Activated CD8-positive, alpha-beta memory T cell treated with anti-CD3 and anti-CD28 coated beads, Interleukin-2, amount 10 ng/mL, durations not matched to agents 7 days and 5 days (primary cell): Measurements from ENCODE around the gene INS. TPM values are rescaled to one million over a fixed set of nuclear protein-coding genes. Genes with fewer than 3 reads are reported as not detected.

Experiments used
- ATAC-seq: fragments of 150-1000 bp; cut with Tn5 transposase; one replicate; pipeline ENCODE4 v1.10.0; 2021; ENCODE audit warnings: moderate library complexity
- CTCF ChIA-PET: fragments of 350-600 bp; sonication (Branson Sonifier 250); formaldehyde crosslinking; loops from one replicate; lab custom pipeline; 2021; ENCODE audit warnings: antibody characterized with exemption; lab: Charles Lee
- DNase-seq: peaks from one replicate; pipeline ENCODE4 v3.0.0-alpha.2; 2020
- H3K27ac Mint-ChIP-seq: one replicate; pipeline ENCODE4 v1.8.0; 2021; ENCODE audit warnings: mild to moderate bottlenecking, mixed read lengths
- H3K27me3 Mint-ChIP-seq: one replicate; pipeline ENCODE4 v1.8.0; 2021; ENCODE audit warnings: mixed read lengths
- H3K36me3 Mint-ChIP-seq: one replicate; pipeline ENCODE4 v1.8.0; 2021; ENCODE audit warnings: mild to moderate bottlenecking, mixed read lengths
- H3K4me1 Mint-ChIP-seq: one replicate; pipeline ENCODE4 v1.8.0; 2021; ENCODE audit warnings: mixed read lengths
- H3K4me3 Mint-ChIP-seq: one replicate; pipeline ENCODE4 v1.8.0; 2021; ENCODE audit warnings: mild to moderate bottlenecking, moderate library complexity, mixed read lengths
- H3K9me3 Mint-ChIP-seq: one replicate; pipeline ENCODE4 v1.8.0; 2022; ENCODE audit warnings: low read depth, mixed read lengths
- total RNA-seq, 2 experiments: library from RNA; stranded (reverse); gene quantifications; one replicate each; pipeline ENCODE4 v1.2.3, GENCODE V29; 2021

The INS gene
- total RNA-seq, 2 experiments from 2014 or later, result not detected

- H3K27me3 Mint-ChIP-seq, result no peaks in the 10 kb centered on the region
- CTCF ChIA-PET, result interaction anchor here (1.2 to 1.9 kb wide), 4 partner anchors 8 to 507 kb away, joined by 3 to 5 read pairs (median 4); no protein-coding TSS in a partner anchor
- H3K4me3 Mint-ChIP-seq, result no peak overlapping the region
- no peaks in the 10 kb centered on the region for H3K4me1 Mint-ChIP-seq
- H3K9me3 Mint-ChIP-seq, result no peaks in the 10 kb centered on the region
- H3K36me3 Mint-ChIP-seq, result no peaks in the 10 kb centered on the region
- no peak overlapping the region for H3K27ac Mint-ChIP-seq
- ATAC-seq, result no peak
- no peak for DNase-seq
Measured at GRCh38 chr11:2159536-2160413, 1.2 kb downstream of the INS start.

GRCh38 chr11:2158966-2159365 is 2.0 kb downstream of the INS start:
- Mint-ChIP-seq H3K27me3 (no peaks in the 10 kb centered on the region), H3K27ac (no peak overlapping the region), H3K4me3 (no peak overlapping the region), H3K36me3 (no peaks in the 10 kb centered on the region), H3K4me1 (no peaks in the 10 kb centered on the region), H3K9me3 (no peaks in the 10 kb centered on the region)
- CTCF ChIA-PET, result interaction anchor here (0.8 to 3.3 kb wide), 2 partner anchors 123 to 465 kb away, joined by 3 to 15 read pairs; no protein-coding TSS in a partner anchor
- DNase-seq (no peak), ATAC-seq (no peak)

GRCh38 chr11:2158296-2158737 is 2.7 kb downstream of the INS start:
- no peak for DNase-seq
- Mint-ChIP-seq H3K4me3 (no peak overlapping the region), H3K4me1 (no peaks in the 10 kb centered on the region), H3K9me3 (no peaks in the 10 kb centered on the region), H3K27ac (no peak overlapping the region), H3K27me3 (no peaks in the 10 kb centered on the region), H3K36me3 (no peaks in the 10 kb centered on the region)
- ATAC-seq, result no peak
- CTCF ChIA-PET, result interaction anchor here (0.8 to 3.3 kb wide), 3 partner anchors 120 to 464 kb away, joined by 3 to 15 read pairs (median 15); no protein-coding TSS in a partner anchor

GRCh38 chr11:2157294-2158040 is 3.5 kb downstream of the INS start:
- Mint-ChIP-seq H3K9me3 (no peaks in the 10 kb centered on the region), H3K4me1 (no peaks in the 10 kb centered on the region), H3K27me3 (no peaks in the 10 kb centered on the region), H3K36me3 (no peaks in the 10 kb centered on the region), H3K27ac (no peak overlapping the region), H3K4me3 (no peak overlapping the region)
- ATAC-seq, result no peak
- CTCF ChIA-PET, result interaction anchor here (0.7 to 3.3 kb wide), 6 partner anchors 36 to 464 kb away, joined by 3 to 15 read pairs (median 5); no protein-coding TSS in a partner anchor
- no peak for DNase-seq

GRCh38 chr11:2156416-2157182 is 4.4 kb downstream of the INS start:
- peaks cover 3% of the 10 kb centered on the region for H3K4me1 Mint-ChIP-seq
- H3K36me3 Mint-ChIP-seq, result no peaks in the 10 kb centered on the region
- ATAC-seq (peak; percentile 40), DNase-seq (peak; percentile 72)
- H3K27ac Mint-ChIP-seq, result no peak overlapping the region
- no peaks in the 10 kb centered on the region for H3K9me3 Mint-ChIP-seq
- CTCF ChIA-PET, result interaction anchor here (0.6 to 3.3 kb wide), 16 partner anchors 39 to 504 kb away, joined by 3 to 15 read pairs (median 4); no protein-coding TSS in a partner anchor
- no peaks in the 10 kb centered on the region for H3K27me3 Mint-ChIP-seq
- H3K4me3 Mint-ChIP-seq, result no peak overlapping the region

- no peak overlapping the region for H3K27ac Mint-ChIP-seq
- H3K27me3 Mint-ChIP-seq, result peaks cover 7% of the 10 kb centered on the region
- no peak for ATAC-seq
- CTCF ChIA-PET, result interaction anchor here (1.2 to 3.3 kb wide), 10 partner anchors 117 to 503 kb away, joined by 3 to 15 read pairs (median 4); no protein-coding TSS in a partner anchor
- no peaks in the 10 kb centered on the region for H3K36me3 Mint-ChIP-seq
- DNase-seq, result no peak
- H3K9me3 Mint-ChIP-seq, result no peaks in the 10 kb centered on the region
- no peak overlapping the region for H3K4me3 Mint-ChIP-seq
- peaks cover 3% of the 10 kb centered on the region for H3K4me1 Mint-ChIP-seq
Measured at GRCh38 chr11:2155511-2155910, 5.5 kb downstream of the INS start.

GRCh38 chr11:2154889-2155288 is 6.1 kb downstream of the INS start:
- Mint-ChIP-seq H3K36me3 (no peaks in the 10 kb centered on the region), H3K9me3 (no peaks in the 10 kb centered on the region), H3K27me3 (peaks cover 14% of the 10 kb centered on the region), H3K4me1 (peaks cover 3% of the 10 kb centered on the region), H3K4me3 (no peak overlapping the region), H3K27ac (no peak overlapping the region)
- DNase-seq, result no peak
- CTCF ChIA-PET, result interaction anchor here (1.6 to 13.2 kb wide), 3 partner anchors 118 to 322 kb away, joined by 4 to 315 read pairs (median 7); no protein-coding TSS in a partner anchor
- ATAC-seq, result no peak

GRCh38 chr11:2154195-2154585 is 6.8 kb downstream of the INS start:
- no peaks in the 10 kb centered on the region for H3K36me3 Mint-ChIP-seq
- peaks cover 16% of the 10 kb centered on the region for H3K27me3 Mint-ChIP-seq
- DNase-seq, result no peak
- peaks cover 3% of the 10 kb centered on the region for H3K4me1 Mint-ChIP-seq
- no peak overlapping the region for H3K4me3 Mint-ChIP-seq
- H3K27ac Mint-ChIP-seq, result no peak overlapping the region
- no peaks in the 10 kb centered on the region for H3K9me3 Mint-ChIP-seq
- ATAC-seq, result no peak
- CTCF ChIA-PET, result interaction anchor here (0.8 to 13.2 kb wide), 8 partner anchors 9 to 460 kb away, joined by 3 to 315 read pairs (median 6); partner anchors contain the start of gene SYT8

- Mint-ChIP-seq H3K4me3 (no peak overlapping the region), H3K4me1 (peaks cover 3% of the 10 kb centered on the region), H3K9me3 (no peaks in the 10 kb centered on the region), H3K27me3 (peaks cover 21% of the 10 kb centered on the region), H3K36me3 (no peaks in the 10 kb centered on the region), H3K27ac (no peak overlapping the region)
- DNase-seq (no peak), ATAC-seq (no peak)
- CTCF ChIA-PET, result interaction anchor here (0.8 to 13.2 kb wide), 11 partner anchors 8 to 460 kb away, joined by 3 to 315 read pairs (median 7); partner anchors contain the start of gene SYT8
Measured at GRCh38 chr11:2153581-2154194, 7.3 kb downstream of the INS start.

- H3K4me1 Mint-ChIP-seq, result peaks cover 3% of the 10 kb centered on the region
- ATAC-seq, result peak; percentile 77
- no peaks in the 10 kb centered on the region for H3K9me3 Mint-ChIP-seq
- CTCF ChIA-PET, result interaction anchor here (0.5 to 13.2 kb wide), 57 partner anchors 8 to 512 kb away, joined by 3 to 315 read pairs (median 4); partner anchors contain the start of genes LSP1, SYT8 and TNNI2
- no peak overlapping the region for H3K27ac Mint-ChIP-seq
- H3K36me3 Mint-ChIP-seq, result no peaks in the 10 kb centered on the region
- H3K4me3 Mint-ChIP-seq, result no peak overlapping the region
- DNase-seq, result peak; percentile 85
- peaks cover 37% of the 10 kb centered on the region for H3K27me3 Mint-ChIP-seq
Measured at GRCh38 chr11:2151500-2152257, 9.3 kb downstream of the INS start.
